B cell (primary cell): ENCODE measurements around the gene SAFB. TPM values are rescaled to one million over a fixed set of nuclear protein-coding genes. Genes with fewer than 3 reads are reported as not detected.

Experiments used
- ATAC-seq: fragments of 200-7000 bp; cut with Tn5 transposase; one replicate; pipeline ENCODE4 v1.10.0; 2021; ENCODE audit warnings: low read depth, mild to moderate bottlenecking, moderate number of reproducible peaks, moderate library complexity
- CTCF ChIA-PET: fragments of 350-600 bp; sonication (Branson Sonifier 250); formaldehyde crosslinking; loops from one replicate; lab custom pipeline; 2021; ENCODE audit warnings: antibody characterized with exemption, inconsistent platforms; lab: Charles Lee
- POLR2A ChIA-PET: fragments of 350-600 bp; sonication (Branson Sonifier 250); formaldehyde crosslinking; loops from one replicate; lab custom pipeline; 2021; ENCODE audit warnings: antibody characterized with exemption; lab: Charles Lee
- DNase-seq: peaks from one replicate; pipeline ENCODE4 v3.0.0; 2013
- H2AFZ ChIP-seq: 2 replicates; pipeline ENCODE4 v1.6.1; 2012; ENCODE audit warnings: mild to moderate bottlenecking, low read depth, low read length; ENCODE audit not compliant: insufficient read depth, poor library complexity, severe bottlenecking
- H3K27ac ChIP-seq, 2 donors: 1 replicate in 1 of 2; 2 replicates in 1 of 2; pipeline ENCODE4 v1.5.1; 2012 to 2013; ENCODE audit warnings: low read length in 2 of 2, mild to moderate bottlenecking in 2 of 2, moderate library complexity in 1 of 2
- H3K27me3 ChIP-seq, 4 experiments: fragments of 200-600 bp in 1 of 4; sonication (generic) in 1 of 4; replicated peaks in 1 of 4; 1 replicate in 2 of 4; 2 replicates in 2 of 4; pipeline versions ENCODE4 v1.6.1 to v1.7.0; 2013 to 2016; ENCODE audit warnings: low read length in 3 of 4, mild to moderate bottlenecking in 2 of 4, mixed read lengths in 1 of 4, moderate library complexity in 1 of 4; ENCODE audit not compliant: insufficient read depth in 4 of 4, control insufficient read depth in 3 of 4; ENCODE audit errors: control extremely low read depth in 1 of 4
- H3K36me3 ChIP-seq, 2 experiments: replicated peaks in 1 of 2; 1 replicate in 1 of 2; 2 replicates in 1 of 2; pipeline versions ENCODE4 v1.6.1 to v1.7.1; 2013; ENCODE audit warnings: low read length in 1 of 2; ENCODE audit not compliant: insufficient read depth in 2 of 2, control insufficient read depth in 1 of 2; ENCODE audit errors: control extremely low read depth in 1 of 2, extremely low read depth in 1 of 2
- H3K4me1 ChIP-seq, 2 donors: fragments of 200-600 bp in 1 of 2; sonication (generic) in 1 of 2; 1 replicate in 1 of 2; 2 replicates in 1 of 2; pipeline versions ENCODE4 v1.5.1 to v1.6.1; 2013 to 2017; ENCODE audit warnings: low read length in 2 of 2; ENCODE audit not compliant: control insufficient read depth in 2 of 2, insufficient read depth in 2 of 2
- H3K4me2 ChIP-seq: replicated peaks from 2 replicates; pipeline ENCODE3; 2012; ENCODE audit warnings: mild to moderate bottlenecking, low read depth, low read length; ENCODE audit not compliant: poor library complexity, severe bottlenecking
- H3K4me3 ChIP-seq, 5 experiments: fragments of 200-600 bp in 1 of 5; sonication (generic) in 1 of 5; 1 replicate in 3 of 5; 2 replicates in 2 of 5; pipeline versions ENCODE4 v1.5.1 to v1.7.0; 2011 to 2016; ENCODE audit warnings: low read length in 4 of 5, mild to moderate bottlenecking in 4 of 5, low read depth in 2 of 5, control low read depth in 1 of 5, moderate library complexity in 1 of 5; ENCODE audit not compliant: insufficient read depth in 1 of 5; ENCODE audit errors: control extremely low read depth in 1 of 5, extremely low read depth in 1 of 5
- H3K79me2 ChIP-seq: fragments of 200-600 bp; sonication (generic); one replicate; pipeline ENCODE4 v1.6.0; 2016; ENCODE audit warnings: low read length; ENCODE audit not compliant: control insufficient read depth, insufficient read depth
- H3K9ac ChIP-seq: fragments of 200-600 bp; sonication (generic); 2 replicates; pipeline ENCODE4 v1.6.1; 2017; ENCODE audit warnings: mild to moderate bottlenecking, low read length, moderate library complexity
- H3K9me3 ChIP-seq, 3 donors: one replicate each; pipeline versions ENCODE4 v1.6.1 to v1.7.1; 2013; ENCODE audit warnings: low read length in 2 of 3; ENCODE audit not compliant: control insufficient read depth in 2 of 3, insufficient read depth in 1 of 3; ENCODE audit errors: control extremely low read depth in 1 of 3
- H4K20me1 ChIP-seq: 2 replicates; pipeline ENCODE4 v1.6.0; 2012; ENCODE audit warnings: mild to moderate bottlenecking, low read length; ENCODE audit not compliant: insufficient read depth, control insufficient read depth, poor library complexity, severe bottlenecking
- H3K27ac Mint-ChIP-seq: one replicate; pipeline ENCODE4 v1.8.0; 2021; ENCODE audit warnings: mixed read lengths
- H3K27me3 Mint-ChIP-seq: one replicate; pipeline ENCODE4 v1.8.0; 2021; ENCODE audit warnings: mixed read lengths
- H3K4me1 Mint-ChIP-seq: one replicate; pipeline ENCODE4 v1.8.0; 2021; ENCODE audit warnings: mixed read lengths
- H3K4me3 Mint-ChIP-seq: one replicate; pipeline ENCODE4 v1.8.0; 2021; ENCODE audit warnings: mixed read lengths
- H3K9me3 Mint-ChIP-seq: one replicate; pipeline ENCODE4 v1.8.0; 2022; ENCODE audit warnings: mixed read lengths; ENCODE audit not compliant: insufficient read depth
- CTCF ChIP-seq: fragments of 200-600 bp; IDR thresholded peaks from one replicate; pipeline ENCODE4 v1.8.0; 2022; ENCODE audit warnings: antibody characterized with exemption, mild to moderate bottlenecking
- EZH2 ChIP-seq: IDR thresholded peaks from 2 replicates; pipeline ENCODE4 v1.6.1; 2012; ENCODE audit warnings: borderline replicate concordance, low read depth, mild to moderate bottlenecking, moderate library complexity, low read length; ENCODE audit not compliant: insufficient read depth, poor library complexity, severe bottlenecking
- WGBS: methylation state at CpG from one replicate; pipeline ENCODE4 v1.1.5; 2013; ENCODE audit warnings: missing lambda C conversion rate; ENCODE audit not compliant: insufficient coverage; 5-methylcytosine and 5-hydroxymethylcytosine counted together
- intact Hi-C: fragments of 100-400 bp; cut with micrococcal nuclease; formaldehyde crosslinking; loops from one replicate; pipeline ENCODE4 v1.10.0; 2022
- polyA plus RNA-seq: library from polyadenylated mRNA; depleted of rRNA; stranded (reverse); fragments of >200 nt; gene quantifications from 2 replicates; pipeline ENCODE4 v1.2.3, GENCODE V29; 2012
- total RNA-seq, 2 donors: library from RNA; stranded (reverse); fragments of 120-200 nt in 1 of 2; gene quantifications; 1 replicate in 1 of 2; 2 replicates in 1 of 2; pipeline versions ENCODE4 v1.2.3 to v1.2.4, GENCODE V29; 2013 to 2022

Gene SAFB
- total and polyA plus RNA-seq, 2 donors (not counting 1 experiment from before 2014, with no cell fraction given), result 91.0 to 221 TPM

- Histone ChIP-seq H3K9me3 (no peaks in the 10 kb centered on the region), H4K20me1 (peaks cover 81% of the 10 kb centered on the region), H3K27me3 (no peaks in the 10 kb centered on the region), H3K27ac (peak overlapping the region; percentile 91 to 92), H3K9ac (peak overlapping the region; percentile 99), H3K4me3 (peak overlapping the region; percentile 79 to 98 (median 98)), H3K4me2 (peak overlapping the region; percentile 90), H3K79me2 (peaks cover 93% of the 10 kb centered on the region), H3K36me3 (peaks cover 4 to 56% of the 10 kb centered on the region in 2 experiments), H3K4me1 (peaks cover 47 to 55% of the 10 kb centered on the region in 2 donors), H2AFZ (peak overlapping the region; percentile 71)
- 61% methylated on average over 11 of the region's 14 CpGs for WGBS
- peak overlapping the region; percentile 98 for H3K27ac Mint-ChIP-seq
- CTCF ChIA-PET, result interaction anchor here (0.6 to 2.2 kb wide), 4 partner anchors 11 to 69 kb away, joined by 3 to 6 read pairs (median 3); partner anchors contain the start of gene RPL36
- DNase-seq (no peak), ATAC-seq (no peak)
- H3K4me3 Mint-ChIP-seq, result peak overlapping the region; percentile 99
- no peaks in the 10 kb centered on the region for H3K27me3 Mint-ChIP-seq
- TF ChIP-seq EZH2 (no peak), CTCF (no peak)
- H3K4me1 Mint-ChIP-seq, result peaks cover 69% of the 10 kb centered on the region
- no peaks in the 10 kb centered on the region for H3K9me3 Mint-ChIP-seq
- intact Hi-C loops, result loop anchor here (10.0 kb wide), 2 partner anchors 487 to 1147 kb away; partner anchors contain the start of gene HDGFL2
- POLR2A ChIA-PET, result interaction anchor here (0.8 to 2.0 kb wide), 2 partner anchors 65 to 897 kb away, joined by 10 to 13 read pairs; no protein-coding TSS in a partner anchor
These were observed 1.5 kb upstream of the SAFB start for GRCh38 chr19:5621311-5621944.
